GM23338 (cell line): Measurements from ENCODE around the gene ANP32E. TPM values are rescaled to one million over a fixed set of nuclear protein-coding genes. Genes with fewer than 3 reads are reported as not detected.
A peak's percentile ranks its signal among the peaks of the same experiment; 100 is the strongest.

Experiments
- ATAC-seq: fragments of 200-7000 bp; cut with Tn5 transposase; 3 replicates; pipeline ENCODE4 v1.9.1; 2020
- DNase-seq: peaks from one replicate; pipeline ENCODE4 v3.0.0-alpha.2; 2015; ENCODE audit warnings: low spot score
- H2AFZ ChIP-seq: fragments of 200-600 bp; sonication (generic); 2 replicates; pipeline ENCODE4 v1.8.0; 2016; ENCODE audit warnings: antibody characterized with exemption, mild to moderate bottlenecking, moderate library complexity
- H3F3A ChIP-seq: fragments of 200-600 bp; sonication (generic); replicated peaks from 2 replicates; pipeline ENCODE4 v1.8.0; 2017; ENCODE audit warnings: antibody characterized with exemption, mixed run types, low read depth
- H3K27ac ChIP-seq: fragments of 200-600 bp; sonication (generic); 2 replicates; pipeline ENCODE4 v1.6.1; 2016; ENCODE audit warnings: low read depth
- H3K27me3 ChIP-seq: fragments of 200-600 bp; sonication (generic); 2 replicates; pipeline ENCODE4 v1.8.0; 2016; ENCODE audit warnings: mild to moderate bottlenecking, mixed run types, moderate library complexity; ENCODE audit not compliant: insufficient read depth
- H3K36me3 ChIP-seq: fragments of 200-600 bp; sonication (generic); 2 replicates; pipeline ENCODE4 v1.8.0; 2016; ENCODE audit warnings: mild to moderate bottlenecking; ENCODE audit not compliant: insufficient read depth
- H3K4me1 ChIP-seq: fragments of 200-600 bp; sonication (generic); 2 replicates; pipeline ENCODE4 v1.8.0; 2016; ENCODE audit warnings: mild to moderate bottlenecking, moderate library complexity; ENCODE audit not compliant: insufficient read depth
- H3K4me2 ChIP-seq: fragments of 200-600 bp; sonication (generic); 2 replicates; pipeline ENCODE4 v1.7.1; 2017; ENCODE audit warnings: mixed run types
- H3K4me3 ChIP-seq: fragments of 200-600 bp; sonication (generic); 2 replicates; pipeline ENCODE4 v1.6.1; 2016; ENCODE audit warnings: mixed run types
- H3K79me2 ChIP-seq: fragments of 200-600 bp; sonication (generic); replicated peaks from 2 replicates; pipeline ENCODE4 v1.8.0; 2017; ENCODE audit warnings: mild to moderate bottlenecking; ENCODE audit not compliant: insufficient read depth
- H3K9me2 ChIP-seq: fragments of 200-600 bp; sonication (generic); 2 replicates; pipeline ENCODE4 v1.8.0; 2017; ENCODE audit not compliant: insufficient read depth
- H4K20me1 ChIP-seq: fragments of 200-600 bp; sonication (generic); replicated peaks from 2 replicates; pipeline ENCODE4 v1.8.0; 2017; ENCODE audit warnings: mild to moderate bottlenecking; ENCODE audit not compliant: insufficient read depth
- H3K27ac Mint-ChIP-seq: 2 replicates; pipeline ENCODE4 v1.8.0; 2020; ENCODE audit warnings: inconsistent platforms, mild to moderate bottlenecking, moderate library complexity, mixed read lengths
- H3K27me3 Mint-ChIP-seq: 3 replicates; pipeline ENCODE4 v1.8.0; 2022; ENCODE audit warnings: low read depth, mild to moderate bottlenecking, moderate library complexity, mixed read lengths, inconsistent platforms; ENCODE audit not compliant: insufficient read depth, poor library complexity
- H3K36me3 Mint-ChIP-seq: 3 replicates; pipeline ENCODE4 v1.8.0; 2021; ENCODE audit warnings: low read depth, mild to moderate bottlenecking, inconsistent platforms, moderate library complexity, mixed read lengths
- H3K4me1 Mint-ChIP-seq: 3 replicates; pipeline ENCODE4 v1.8.0; 2020; ENCODE audit warnings: mild to moderate bottlenecking, inconsistent platforms, mixed read lengths
- H3K4me3 Mint-ChIP-seq: 3 replicates; pipeline ENCODE4 v1.8.0; 2021; ENCODE audit warnings: moderate library complexity, mild to moderate bottlenecking, inconsistent platforms, mixed read lengths
- H3K9me3 Mint-ChIP-seq: 3 replicates; pipeline ENCODE4 v1.8.0; 2020; ENCODE audit warnings: moderate library complexity, mild to moderate bottlenecking, inconsistent platforms, mixed read lengths
- CREB1 ChIP-seq: fragments of 250-450 bp; sonication (Bioruptor Pico); IDR thresholded peaks from 2 replicates; pipeline ENCODE4 v1.5.0; 2020; ENCODE audit warnings: low read depth, mild to moderate bottlenecking, moderate library complexity
- EZH2 ChIP-seq: fragments of 200-600 bp; sonication (generic); IDR thresholded peaks from one replicate; pipeline ENCODE4 v1.8.0; 2017; ENCODE audit warnings: antibody characterized with exemption, mild to moderate bottlenecking, low read depth; ENCODE audit not compliant: unreplicated experiment
- EZH2phosphoT487 ChIP-seq: fragments of 200-600 bp; sonication (generic); IDR thresholded peaks from one replicate; pipeline ENCODE4 v1.8.1; 2018; ENCODE audit warnings: antibody characterized with exemption; ENCODE audit not compliant: unreplicated experiment
- JUNB ChIP-seq: IDR thresholded peaks from one replicate; pipeline ENCODE4 v1.6.1; 2016; ENCODE audit warnings: antibody characterized with exemption; ENCODE audit not compliant: unreplicated experiment
- NANOG ChIP-seq: IDR thresholded peaks from 2 replicates; pipeline ENCODE4 v1.6.1; 2016; ENCODE audit warnings: antibody characterized with exemption, borderline replicate concordance
- POLR2AphosphoS5 ChIP-seq: IDR thresholded peaks from 2 replicates; pipeline ENCODE4 v1.6.1; 2016; ENCODE audit warnings: antibody characterized with exemption, low read depth
- STAT1 ChIP-seq: IDR thresholded peaks from one replicate; pipeline ENCODE4 v1.6.1; 2016; ENCODE audit warnings: antibody characterized with exemption; ENCODE audit not compliant: unreplicated experiment
- ZNF114 ChIP-seq: fragments of 250-450 bp; sonication (Bioruptor Pico); IDR thresholded peaks from 2 replicates; pipeline ENCODE4 v1.5.0; 2020; ENCODE audit warnings: mild to moderate bottlenecking, moderate library complexity
- ZNF331 ChIP-seq: fragments of 250-450 bp; sonication (Bioruptor Pico); IDR thresholded peaks from 2 replicates; pipeline ENCODE4 v1.5.0; 2020; ENCODE audit warnings: low read depth, mild to moderate bottlenecking, moderate library complexity
- polyA plus RNA-seq: library from polyadenylated mRNA; unstranded; fragments of >200 nt; fragmentation: Nextera tagmentation; extraction: Ambion mirVana; gene quantifications from 2 replicates; pipeline ENCODE4 v1.2.1, GENCODE V29; 2016
- total RNA-seq: library from RNA; depleted of rRNA; stranded (reverse); fragments of >200 nt; shearing (Covaris generic); gene quantifications from 2 replicates; pipeline ENCODE4 v1.2.3, GENCODE V29; 2014
- TF ChIP-seq, protein P1 (sequence below): fragments of 250-450 bp; sonication (Bioruptor Pico); IDR thresholded peaks from 2 replicates; pipeline ENCODE4 v1.5.0; 2020; ENCODE audit warnings: mild to moderate bottlenecking, moderate library complexity
- TF ChIP-seq, protein P2 (sequence below): IDR thresholded peaks from 2 replicates; pipeline ENCODE4 v1.6.1; 2016; ENCODE audit warnings: antibody characterized with exemption
- TF ChIP-seq, protein P3 (sequence below): IDR thresholded peaks from one replicate; pipeline ENCODE4 v1.6.1; 2018; ENCODE audit warnings: antibody characterized with exemption; ENCODE audit not compliant: unreplicated experiment
- TF ChIP-seq, protein P4 (sequence below), 2 experiments: fragments of 200-600 bp in 1 of 2; sonication (generic) in 1 of 2; conservative IDR thresholded peaks; 2 replicates each; pipeline versions ENCODE4 v1.5.1 to v1.6.1; 2016 to 2017; ENCODE audit warnings: antibody characterized with exemption in 2 of 2, low read depth in 2 of 2, mild to moderate bottlenecking in 2 of 2, moderate library complexity in 1 of 2

The ANP32E gene
- total and polyA plus RNA-seq, 2 experiments from 2014 or later: 88.6 to 257 TPM

DNA sequence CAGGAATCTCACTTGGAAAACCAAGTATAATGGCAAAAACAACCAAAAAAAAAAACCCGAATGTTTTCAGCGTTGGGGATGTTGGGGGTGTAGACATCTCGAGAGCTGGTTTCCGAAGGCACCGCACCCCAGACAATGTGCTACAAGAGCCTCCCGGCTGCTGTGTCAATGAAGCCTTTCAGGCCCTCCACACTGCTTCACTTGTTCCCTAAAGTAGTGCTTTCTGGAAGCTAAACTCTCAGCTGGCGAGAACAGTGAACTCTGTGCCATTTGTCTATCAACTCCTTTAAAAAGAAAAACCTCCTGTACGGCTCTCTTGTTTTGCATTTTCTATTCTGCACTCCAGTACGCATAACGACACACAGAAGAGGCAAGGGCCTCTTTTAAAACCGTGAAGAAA, 53.7 kb downstream of the ANP32E start:
- Histone ChIP-seq H3K79me2 (no peaks in the 10 kb centered on the region), H3K27me3 (no peaks in the 10 kb centered on the region), H3K9me2 (no peaks in the 10 kb centered on the region), H3K36me3 (no peaks in the 10 kb centered on the region), H3K4me3 (no peak overlapping the region), H3F3A (no peaks in the 10 kb centered on the region), H4K20me1 (no peaks in the 10 kb centered on the region), H3K4me2 (no peak overlapping the region), H3K27ac (no peak overlapping the region), H2AFZ (0 out of 2 replicates have a peak overlapping the region, but pooled peaks have one; percentile 6), H3K4me1 (no peaks in the 10 kb centered on the region)
- Mint-ChIP-seq H3K27me3 (peaks cover 4% of the 10 kb centered on the region), H3K27ac (no peak overlapping the region), H3K4me1 (no peaks in the 10 kb centered on the region; the same call in 2 of the 3 replicates), H3K9me3 (no peaks in the 10 kb centered on the region), H3K4me3 (no peak overlapping the region), H3K36me3 (no peaks in the 10 kb centered on the region)
- no peak for ATAC-seq
- TF ChIP-seq EZH2: no peak
- no peak for TF ChIP-seq CREB1 (CRISPR knock-in tag)
- TF ChIP-seq NANOG: no peak
- TF ChIP-seq, protein P1, sequence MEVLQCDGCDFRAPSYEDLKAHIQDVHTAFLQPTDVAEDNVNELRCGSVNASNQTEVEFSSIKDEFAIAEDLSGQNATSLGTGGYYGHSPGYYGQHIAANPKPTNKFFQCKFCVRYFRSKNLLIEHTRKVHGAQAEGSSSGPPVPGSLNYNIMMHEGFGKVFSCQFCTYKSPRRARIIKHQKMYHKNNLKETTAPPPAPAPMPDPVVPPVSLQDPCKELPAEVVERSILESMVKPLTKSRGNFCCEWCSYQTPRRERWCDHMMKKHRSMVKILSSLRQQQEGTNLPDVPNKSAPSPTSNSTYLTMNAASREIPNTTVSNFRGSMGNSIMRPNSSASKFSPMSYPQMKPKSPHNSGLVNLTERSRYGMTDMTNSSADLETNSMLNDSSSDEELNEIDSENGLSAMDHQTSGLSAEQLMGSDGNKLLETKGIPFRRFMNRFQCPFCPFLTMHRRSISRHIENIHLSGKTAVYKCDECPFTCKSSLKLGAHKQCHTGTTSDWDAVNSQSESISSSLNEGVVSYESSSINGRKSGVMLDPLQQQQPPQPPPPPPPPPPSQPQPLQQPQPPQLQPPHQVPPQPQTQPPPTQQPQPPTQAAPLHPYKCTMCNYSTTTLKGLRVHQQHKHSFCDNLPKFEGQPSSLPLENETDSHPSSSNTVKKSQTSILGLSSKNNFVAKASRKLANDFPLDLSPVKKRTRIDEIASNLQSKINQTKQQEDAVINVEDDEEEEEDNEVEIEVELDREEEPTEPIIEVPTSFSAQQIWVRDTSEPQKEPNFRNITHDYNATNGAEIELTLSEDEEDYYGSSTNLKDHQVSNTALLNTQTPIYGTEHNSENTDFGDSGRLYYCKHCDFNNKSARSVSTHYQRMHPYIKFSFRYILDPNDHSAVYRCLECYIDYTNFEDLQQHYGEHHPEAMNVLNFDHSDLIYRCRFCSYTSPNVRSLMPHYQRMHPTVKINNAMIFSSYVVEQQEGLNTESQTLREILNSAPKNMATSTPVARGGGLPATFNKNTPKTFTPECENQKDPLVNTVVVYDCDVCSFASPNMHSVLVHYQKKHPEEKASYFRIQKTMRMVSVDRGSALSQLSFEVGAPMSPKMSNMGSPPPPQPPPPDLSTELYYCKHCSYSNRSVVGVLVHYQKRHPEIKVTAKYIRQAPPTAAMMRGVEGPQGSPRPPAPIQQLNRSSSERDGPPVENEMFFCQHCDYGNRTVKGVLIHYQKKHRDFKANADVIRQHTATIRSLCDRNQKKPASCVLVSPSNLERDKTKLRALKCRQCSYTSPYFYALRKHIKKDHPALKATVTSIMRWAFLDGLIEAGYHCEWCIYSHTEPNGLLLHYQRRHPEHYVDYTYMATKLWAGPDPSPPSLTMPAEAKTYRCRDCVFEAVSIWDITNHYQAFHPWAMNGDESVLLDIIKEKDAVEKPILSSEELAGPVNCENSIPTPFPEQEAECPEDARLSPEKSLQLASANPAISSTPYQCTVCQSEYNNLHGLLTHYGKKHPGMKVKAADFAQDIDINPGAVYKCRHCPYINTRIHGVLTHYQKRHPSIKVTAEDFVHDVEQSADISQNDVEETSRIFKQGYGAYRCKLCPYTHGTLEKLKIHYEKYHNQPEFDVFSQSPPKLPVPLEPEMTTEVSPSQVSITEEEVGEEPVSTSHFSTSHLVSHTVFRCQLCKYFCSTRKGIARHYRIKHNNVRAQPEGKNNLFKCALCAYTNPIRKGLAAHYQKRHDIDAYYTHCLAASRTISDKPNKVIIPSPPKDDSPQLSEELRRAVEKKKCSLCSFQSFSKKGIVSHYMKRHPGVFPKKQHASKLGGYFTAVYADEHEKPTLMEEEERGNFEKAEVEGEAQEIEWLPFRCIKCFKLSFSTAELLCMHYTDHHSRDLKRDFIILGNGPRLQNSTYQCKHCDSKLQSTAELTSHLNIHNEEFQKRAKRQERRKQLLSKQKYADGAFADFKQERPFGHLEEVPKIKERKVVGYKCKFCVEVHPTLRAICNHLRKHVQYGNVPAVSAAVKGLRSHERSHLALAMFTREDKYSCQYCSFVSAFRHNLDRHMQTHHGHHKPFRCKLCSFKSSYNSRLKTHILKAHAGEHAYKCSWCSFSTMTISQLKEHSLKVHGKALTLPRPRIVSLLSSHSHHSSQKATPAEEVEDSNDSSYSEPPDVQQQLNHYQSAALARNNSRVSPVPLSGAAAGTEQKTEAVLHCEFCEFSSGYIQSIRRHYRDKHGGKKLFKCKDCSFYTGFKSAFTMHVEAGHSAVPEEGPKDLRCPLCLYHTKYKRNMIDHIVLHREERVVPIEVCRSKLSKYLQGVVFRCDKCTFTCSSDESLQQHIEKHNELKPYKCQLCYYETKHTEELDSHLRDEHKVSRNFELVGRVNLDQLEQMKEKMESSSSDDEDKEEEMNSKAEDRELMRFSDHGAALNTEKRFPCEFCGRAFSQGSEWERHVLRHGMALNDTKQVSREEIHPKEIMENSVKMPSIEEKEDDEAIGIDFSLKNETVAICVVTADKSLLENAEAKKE (CRISPR knock-in tag): no peak
- TF ChIP-seq, protein P2, sequence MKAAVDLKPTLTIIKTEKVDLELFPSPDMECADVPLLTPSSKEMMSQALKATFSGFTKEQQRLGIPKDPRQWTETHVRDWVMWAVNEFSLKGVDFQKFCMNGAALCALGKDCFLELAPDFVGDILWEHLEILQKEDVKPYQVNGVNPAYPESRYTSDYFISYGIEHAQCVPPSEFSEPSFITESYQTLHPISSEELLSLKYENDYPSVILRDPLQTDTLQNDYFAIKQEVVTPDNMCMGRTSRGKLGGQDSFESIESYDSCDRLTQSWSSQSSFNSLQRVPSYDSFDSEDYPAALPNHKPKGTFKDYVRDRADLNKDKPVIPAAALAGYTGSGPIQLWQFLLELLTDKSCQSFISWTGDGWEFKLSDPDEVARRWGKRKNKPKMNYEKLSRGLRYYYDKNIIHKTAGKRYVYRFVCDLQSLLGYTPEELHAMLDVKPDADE: no peak
- TF ChIP-seq, protein P3, sequence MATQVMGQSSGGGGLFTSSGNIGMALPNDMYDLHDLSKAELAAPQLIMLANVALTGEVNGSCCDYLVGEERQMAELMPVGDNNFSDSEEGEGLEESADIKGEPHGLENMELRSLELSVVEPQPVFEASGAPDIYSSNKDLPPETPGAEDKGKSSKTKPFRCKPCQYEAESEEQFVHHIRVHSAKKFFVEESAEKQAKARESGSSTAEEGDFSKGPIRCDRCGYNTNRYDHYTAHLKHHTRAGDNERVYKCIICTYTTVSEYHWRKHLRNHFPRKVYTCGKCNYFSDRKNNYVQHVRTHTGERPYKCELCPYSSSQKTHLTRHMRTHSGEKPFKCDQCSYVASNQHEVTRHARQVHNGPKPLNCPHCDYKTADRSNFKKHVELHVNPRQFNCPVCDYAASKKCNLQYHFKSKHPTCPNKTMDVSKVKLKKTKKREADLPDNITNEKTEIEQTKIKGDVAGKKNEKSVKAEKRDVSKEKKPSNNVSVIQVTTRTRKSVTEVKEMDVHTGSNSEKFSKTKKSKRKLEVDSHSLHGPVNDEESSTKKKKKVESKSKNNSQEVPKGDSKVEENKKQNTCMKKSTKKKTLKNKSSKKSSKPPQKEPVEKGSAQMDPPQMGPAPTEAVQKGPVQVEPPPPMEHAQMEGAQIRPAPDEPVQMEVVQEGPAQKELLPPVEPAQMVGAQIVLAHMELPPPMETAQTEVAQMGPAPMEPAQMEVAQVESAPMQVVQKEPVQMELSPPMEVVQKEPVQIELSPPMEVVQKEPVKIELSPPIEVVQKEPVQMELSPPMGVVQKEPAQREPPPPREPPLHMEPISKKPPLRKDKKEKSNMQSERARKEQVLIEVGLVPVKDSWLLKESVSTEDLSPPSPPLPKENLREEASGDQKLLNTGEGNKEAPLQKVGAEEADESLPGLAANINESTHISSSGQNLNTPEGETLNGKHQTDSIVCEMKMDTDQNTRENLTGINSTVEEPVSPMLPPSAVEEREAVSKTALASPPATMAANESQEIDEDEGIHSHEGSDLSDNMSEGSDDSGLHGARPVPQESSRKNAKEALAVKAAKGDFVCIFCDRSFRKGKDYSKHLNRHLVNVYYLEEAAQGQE: no peak
- TF ChIP-seq EZH2phosphoT487: no peak
- TF ChIP-seq STAT1: no peak
- no peak for TF ChIP-seq ZNF114
- TF ChIP-seq POLR2AphosphoS5: no peak
- no peak for TF ChIP-seq ZNF331 (CRISPR knock-in tag)
- TF ChIP-seq JUNB: no peak
- TF ChIP-seq, protein P4, sequence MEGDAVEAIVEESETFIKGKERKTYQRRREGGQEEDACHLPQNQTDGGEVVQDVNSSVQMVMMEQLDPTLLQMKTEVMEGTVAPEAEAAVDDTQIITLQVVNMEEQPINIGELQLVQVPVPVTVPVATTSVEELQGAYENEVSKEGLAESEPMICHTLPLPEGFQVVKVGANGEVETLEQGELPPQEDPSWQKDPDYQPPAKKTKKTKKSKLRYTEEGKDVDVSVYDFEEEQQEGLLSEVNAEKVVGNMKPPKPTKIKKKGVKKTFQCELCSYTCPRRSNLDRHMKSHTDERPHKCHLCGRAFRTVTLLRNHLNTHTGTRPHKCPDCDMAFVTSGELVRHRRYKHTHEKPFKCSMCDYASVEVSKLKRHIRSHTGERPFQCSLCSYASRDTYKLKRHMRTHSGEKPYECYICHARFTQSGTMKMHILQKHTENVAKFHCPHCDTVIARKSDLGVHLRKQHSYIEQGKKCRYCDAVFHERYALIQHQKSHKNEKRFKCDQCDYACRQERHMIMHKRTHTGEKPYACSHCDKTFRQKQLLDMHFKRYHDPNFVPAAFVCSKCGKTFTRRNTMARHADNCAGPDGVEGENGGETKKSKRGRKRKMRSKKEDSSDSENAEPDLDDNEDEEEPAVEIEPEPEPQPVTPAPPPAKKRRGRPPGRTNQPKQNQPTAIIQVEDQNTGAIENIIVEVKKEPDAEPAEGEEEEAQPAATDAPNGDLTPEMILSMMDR (conservative IDR thresholded peaks at IDR 0.05; ENCODE audit: low read depth in 2 of 2): no peak
- no peak for DNase-seq
